Prostate gland (tissue), 2 donors: ENCODE measurements around the gene TBCC.

Experiments
- POLR2A ChIP-seq: fragments of 450-650 bp; IDR thresholded peaks from one replicate; pipeline ENCODE4 v1.6.1; 2016; ENCODE audit warnings: antibody characterized with exemption, mild to moderate bottlenecking
- TF ChIP-seq, protein P1 (sequence below), 4 experiments: fragments of 200-600 bp in 2 of 4; fragments of 450-650 bp in 2 of 4; sonication (generic) in 2 of 4; IDR thresholded peaks; 1 replicate in 3 of 4; 2 replicates in 1 of 4; pipeline ENCODE4 v1.5.1; 2016 to 2019; ENCODE audit warnings: antibody characterized with exemption in 4 of 4, mild to moderate bottlenecking in 2 of 4, moderate library complexity in 2 of 4

DNA sequence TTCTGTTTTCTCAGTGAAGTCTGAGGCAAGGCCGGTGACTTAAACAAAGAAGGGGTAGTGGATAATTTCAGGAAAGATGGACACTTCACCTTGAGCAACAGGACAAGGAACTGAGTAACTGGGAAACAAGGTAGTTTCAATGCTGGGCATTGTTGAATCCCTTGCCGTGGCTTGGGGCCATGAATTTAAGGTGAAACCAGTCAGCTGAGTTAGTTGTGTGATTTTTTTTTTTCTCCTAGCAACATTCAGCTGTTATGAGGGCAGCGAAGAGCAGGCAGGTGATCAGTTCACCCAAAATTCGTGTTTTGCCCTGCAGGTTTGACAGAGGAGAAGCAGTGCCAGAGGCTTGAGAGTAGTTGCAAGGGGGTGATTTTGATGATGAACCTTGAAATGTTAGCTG, 42.8 kb upstream of the TBCC start:
- TF ChIP-seq, protein P1, sequence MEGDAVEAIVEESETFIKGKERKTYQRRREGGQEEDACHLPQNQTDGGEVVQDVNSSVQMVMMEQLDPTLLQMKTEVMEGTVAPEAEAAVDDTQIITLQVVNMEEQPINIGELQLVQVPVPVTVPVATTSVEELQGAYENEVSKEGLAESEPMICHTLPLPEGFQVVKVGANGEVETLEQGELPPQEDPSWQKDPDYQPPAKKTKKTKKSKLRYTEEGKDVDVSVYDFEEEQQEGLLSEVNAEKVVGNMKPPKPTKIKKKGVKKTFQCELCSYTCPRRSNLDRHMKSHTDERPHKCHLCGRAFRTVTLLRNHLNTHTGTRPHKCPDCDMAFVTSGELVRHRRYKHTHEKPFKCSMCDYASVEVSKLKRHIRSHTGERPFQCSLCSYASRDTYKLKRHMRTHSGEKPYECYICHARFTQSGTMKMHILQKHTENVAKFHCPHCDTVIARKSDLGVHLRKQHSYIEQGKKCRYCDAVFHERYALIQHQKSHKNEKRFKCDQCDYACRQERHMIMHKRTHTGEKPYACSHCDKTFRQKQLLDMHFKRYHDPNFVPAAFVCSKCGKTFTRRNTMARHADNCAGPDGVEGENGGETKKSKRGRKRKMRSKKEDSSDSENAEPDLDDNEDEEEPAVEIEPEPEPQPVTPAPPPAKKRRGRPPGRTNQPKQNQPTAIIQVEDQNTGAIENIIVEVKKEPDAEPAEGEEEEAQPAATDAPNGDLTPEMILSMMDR (IDR thresholded peaks at IDR 0.05) = no peak
- TF ChIP-seq POLR2A = no peak
